Stimulated activated naive CD8-positive, alpha-beta T cell treated with anti-CD3 and anti-CD28 coated beads, Interleukin-15, Interleukin-2, amounts not matched to agents 100 ng/mL and 50 ng/mL, for 24 hours (primary cell): Measurements from ENCODE around the gene LAMA2.

ENCODE experiments used
- H3K27ac Mint-ChIP-seq: one replicate; pipeline ENCODE4 v1.8.0; 2021; ENCODE audit warnings: mild to moderate bottlenecking, mixed read lengths
- H3K27me3 Mint-ChIP-seq: one replicate; pipeline ENCODE4 v1.8.0; 2021; ENCODE audit warnings: mixed read lengths
- H3K36me3 Mint-ChIP-seq: one replicate; pipeline ENCODE4 v1.8.0; 2021; ENCODE audit warnings: low read depth, mixed read lengths
- H3K4me1 Mint-ChIP-seq: one replicate; pipeline ENCODE4 v1.8.0; 2021; ENCODE audit warnings: low read depth, mixed read lengths
- H3K4me3 Mint-ChIP-seq: one replicate; pipeline ENCODE4 v1.8.0; 2021; ENCODE audit warnings: mild to moderate bottlenecking, mixed read lengths
- H3K9me3 Mint-ChIP-seq: one replicate; pipeline ENCODE4 v1.8.0; 2021; ENCODE audit warnings: mixed read lengths

LAMA2 gene

GRCh38 chr6:129539032-129539431, 656.1 kb downstream of the LAMA2 start:
- Mint-ChIP-seq H3K4me1 (peaks cover 5% of the 10 kb centered on the region), H3K27ac (no peak overlapping the region), H3K27me3 (peaks cover 3% of the 10 kb centered on the region), H3K9me3 (peaks cover 9% of the 10 kb centered on the region), H3K36me3 (no peaks in the 10 kb centered on the region), H3K4me3 (no peak overlapping the region)

- Mint-ChIP-seq H3K4me1 (peaks cover 8% of the 10 kb centered on the region), H3K27ac (no peak overlapping the region), H3K9me3 (peaks cover 7% of the 10 kb centered on the region), H3K36me3 (no peaks in the 10 kb centered on the region), H3K27me3 (peaks cover 3% of the 10 kb centered on the region), H3K4me3 (no peak overlapping the region)
These were observed 659.8 kb downstream of the LAMA2 start for GRCh38 chr6:129542705-129543104.

- H3K36me3 Mint-ChIP-seq, result no peaks in the 10 kb centered on the region
- H3K4me3 Mint-ChIP-seq, result no peak overlapping the region
- H3K4me1 Mint-ChIP-seq, result peaks cover 8% of the 10 kb centered on the region
- H3K27ac Mint-ChIP-seq, result no peak overlapping the region
- no peaks in the 10 kb centered on the region for H3K27me3 Mint-ChIP-seq
- H3K9me3 Mint-ChIP-seq, result peaks cover 7% of the 10 kb centered on the region
These were observed 661.0 kb downstream of the LAMA2 start for GRCh38 chr6:129543981-129544380.

- Mint-ChIP-seq H3K27ac (no peak overlapping the region), H3K27me3 (no peaks in the 10 kb centered on the region), H3K36me3 (no peaks in the 10 kb centered on the region), H3K4me3 (no peak overlapping the region), H3K9me3 (peaks cover 7% of the 10 kb centered on the region), H3K4me1 (peaks cover 8% of the 10 kb centered on the region)
These were observed 662.1 kb downstream of the LAMA2 start for GRCh38 chr6:129544892-129545612.

GRCh38 chr6:129546702-129547101, 663.8 kb downstream of the LAMA2 start:
- Mint-ChIP-seq H3K4me3 (no peak overlapping the region), H3K36me3 (no peaks in the 10 kb centered on the region), H3K9me3 (peaks cover 7% of the 10 kb centered on the region), H3K27me3 (no peaks in the 10 kb centered on the region), H3K27ac (no peak overlapping the region), H3K4me1 (peaks cover 8% of the 10 kb centered on the region)

GRCh38 chr6:129551486-129551885, 668.5 kb downstream of the LAMA2 start:
- Mint-ChIP-seq H3K36me3 (no peaks in the 10 kb centered on the region), H3K4me3 (no peak overlapping the region), H3K27ac (no peak overlapping the region), H3K27me3 (no peaks in the 10 kb centered on the region), H3K9me3 (no peaks in the 10 kb centered on the region), H3K4me1 (no peaks in the 10 kb centered on the region)

GRCh38 chr6:129552413-129552812, 669.5 kb downstream of the LAMA2 start:
- no peaks in the 10 kb centered on the region for H3K9me3 Mint-ChIP-seq
- no peak overlapping the region for H3K4me3 Mint-ChIP-seq
- no peaks in the 10 kb centered on the region for H3K36me3 Mint-ChIP-seq
- H3K27me3 Mint-ChIP-seq, result no peaks in the 10 kb centered on the region
- no peak overlapping the region for H3K27ac Mint-ChIP-seq
- no peaks in the 10 kb centered on the region for H3K4me1 Mint-ChIP-seq

GRCh38 chr6:129555206-129555832, 672.4 kb downstream of the LAMA2 start:
- Mint-ChIP-seq H3K36me3 (no peaks in the 10 kb centered on the region), H3K9me3 (no peaks in the 10 kb centered on the region)

GRCh38 chr6:129558248-129558647, 675.3 kb downstream of the LAMA2 start:
- Mint-ChIP-seq H3K27ac (no peak overlapping the region), H3K9me3 (no peaks in the 10 kb centered on the region), H3K4me1 (no peaks in the 10 kb centered on the region), H3K27me3 (no peaks in the 10 kb centered on the region), H3K36me3 (no peaks in the 10 kb centered on the region), H3K4me3 (no peak overlapping the region)

More at GRCh38 chr6:129555206-129555832, 672.4 kb downstream of the LAMA2 start:
- H3K4me3 Mint-ChIP-seq, result no peak overlapping the region
- no peaks in the 10 kb centered on the region for H3K27me3 Mint-ChIP-seq
- H3K27ac Mint-ChIP-seq, result no peak overlapping the region
- no peaks in the 10 kb centered on the region for H3K4me1 Mint-ChIP-seq

GRCh38 chr6:129565366-129565765, 682.4 kb downstream of the LAMA2 start:
- Mint-ChIP-seq H3K27me3 (peaks cover 4% of the 10 kb centered on the region), H3K4me3 (no peak overlapping the region), H3K9me3 (no peaks in the 10 kb centered on the region), H3K36me3 (peaks cover 4% of the 10 kb centered on the region), H3K4me1 (no peaks in the 10 kb centered on the region), H3K27ac (no peak overlapping the region)

- no peak overlapping the region for H3K4me3 Mint-ChIP-seq
- peaks cover 8% of the 10 kb centered on the region for H3K36me3 Mint-ChIP-seq
- H3K27me3 Mint-ChIP-seq, result peaks cover 4% of the 10 kb centered on the region
- H3K9me3 Mint-ChIP-seq, result no peaks in the 10 kb centered on the region
- H3K4me1 Mint-ChIP-seq, result no peaks in the 10 kb centered on the region
- H3K27ac Mint-ChIP-seq, result no peak overlapping the region
These were observed 682.9 kb downstream of the LAMA2 start for GRCh38 chr6:129565811-129566210.
